Measurements from ENCODE around the gene METTL2A. TPM values are rescaled to one million over a fixed set of nuclear protein-coding genes. Genes with fewer than 3 reads are reported as not detected.
A peak's percentile ranks its signal among the peaks of the same experiment; 100 is the strongest.
"Not testable (repeated sequence)": the region's sequence is repeated elsewhere in the genome, so short reads cannot be mapped to it uniquely, and the experiment has no call there.

The METTL2A gene
- polyA plus RNA-seq, 4 donors, result 6.5 to 16.9 (median 10.8) TPM

GRCh38 chr17:62426214-62426613, 2.5 kb downstream of the METTL2A start:
- WGBS, 3 donors, result 33 to 75% (median 65%) methylated on average over 1 of the region's 2 CpGs
- not testable (repeated sequence) for H3K36me3 ChIP-seq (ENCODE audit: control insufficient read depth in 3 of 3, insufficient read depth in 2 of 3, low read depth in 1 of 3, low read length in 3 of 3); H3K4me1 ChIP-seq (ENCODE audit: control insufficient read depth in 3 of 3, insufficient read depth in 2 of 3, low read depth in 1 of 3, low read length in 2 of 3); H3K9me3 ChIP-seq (ENCODE audit: control insufficient read depth in 2 of 2, insufficient read depth in 1 of 2, low read depth in 1 of 2, low read length in 1 of 2); H3K27me3 ChIP-seq (ENCODE audit: control insufficient read depth in 3 of 3, insufficient read depth in 3 of 3, low read length in 3 of 3); H3K27ac ChIP-seq (ENCODE audit: low read depth in 1 of 3, low read length in 2 of 3); FAIRE-seq; DNase-seq; H3K4me3 ChIP-seq (ENCODE audit: low read depth in 1 of 3, low read length in 3 of 3)

- 75 to 83% (median 83%) methylated on average over 4 of the region's 4 CpGs for WGBS, 3 donors
- FAIRE-seq, result not testable (repeated sequence)
Observed at GRCh38 chr17:62435251-62435650, 11.6 kb downstream of the METTL2A start.

DNA sequence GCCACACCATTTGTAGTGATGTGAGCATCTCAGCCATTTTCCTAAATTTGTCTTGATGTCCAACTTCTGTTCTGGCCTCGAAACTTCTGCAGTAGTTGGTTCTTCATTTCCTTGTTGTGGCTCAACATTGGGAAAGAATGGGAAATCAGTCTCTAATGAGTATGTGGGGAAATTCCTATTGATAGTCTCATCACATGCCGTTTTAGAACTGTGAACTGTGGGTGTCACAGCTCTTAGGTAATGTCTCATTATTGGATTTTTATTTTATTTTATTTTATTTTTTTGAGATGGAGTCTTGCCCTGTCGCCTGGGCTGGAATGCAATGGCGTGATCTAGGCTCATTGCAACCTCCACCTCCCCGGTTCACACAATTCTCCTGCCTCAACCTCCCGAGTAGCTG, 17.5 kb downstream of the METTL2A start:
- H3K9me3 ChIP-seq (ENCODE audit: control insufficient read depth in 2 of 2, insufficient read depth in 1 of 2, low read depth in 1 of 2, low read length in 1 of 2); H3K4me3 ChIP-seq (ENCODE audit: low read depth in 1 of 3, low read length in 3 of 3); H3K27me3 ChIP-seq (ENCODE audit: control insufficient read depth in 3 of 3, insufficient read depth in 3 of 3, low read length in 3 of 3); H3K4me1 ChIP-seq (ENCODE audit: control insufficient read depth in 3 of 3, insufficient read depth in 2 of 3, low read depth in 1 of 3, low read length in 2 of 3); FAIRE-seq; H3K27ac ChIP-seq (ENCODE audit: low read depth in 1 of 3, low read length in 2 of 3); DNase-seq: not testable (repeated sequence)
- peaks cover 5 to 36% (median 6%) of the 10 kb centered on the region in 3 donors for H3K36me3 ChIP-seq (ENCODE audit: control insufficient read depth in 3 of 3, insufficient read depth in 2 of 3, low read depth in 1 of 3, low read length in 3 of 3)
- WGBS, 3 donors, result 98 to 99% (median 99%) methylated on average over 6 of the region's 6 CpGs

More at GRCh38 chr17:62435251-62435650, 11.6 kb downstream of the METTL2A start:
- H3K9me3 ChIP-seq (ENCODE audit: control insufficient read depth in 2 of 2, insufficient read depth in 1 of 2, low read depth in 1 of 2, low read length in 1 of 2); H3K27ac ChIP-seq (ENCODE audit: low read depth in 1 of 3, low read length in 2 of 3); H3K4me3 ChIP-seq (ENCODE audit: low read depth in 1 of 3, low read length in 3 of 3); DNase-seq; H3K27me3 ChIP-seq (ENCODE audit: control insufficient read depth in 3 of 3, insufficient read depth in 3 of 3, low read length in 3 of 3); H3K4me1 ChIP-seq (ENCODE audit: control insufficient read depth in 3 of 3, insufficient read depth in 2 of 3, low read depth in 1 of 3, low read length in 2 of 3): not testable (repeated sequence)
- H3K36me3 ChIP-seq (ENCODE audit: control insufficient read depth in 3 of 3, insufficient read depth in 2 of 3, low read depth in 1 of 3, low read length in 3 of 3), result peaks cover 0 to 15% (median 2%) of the 10 kb centered on the region in 3 donors

DNA sequence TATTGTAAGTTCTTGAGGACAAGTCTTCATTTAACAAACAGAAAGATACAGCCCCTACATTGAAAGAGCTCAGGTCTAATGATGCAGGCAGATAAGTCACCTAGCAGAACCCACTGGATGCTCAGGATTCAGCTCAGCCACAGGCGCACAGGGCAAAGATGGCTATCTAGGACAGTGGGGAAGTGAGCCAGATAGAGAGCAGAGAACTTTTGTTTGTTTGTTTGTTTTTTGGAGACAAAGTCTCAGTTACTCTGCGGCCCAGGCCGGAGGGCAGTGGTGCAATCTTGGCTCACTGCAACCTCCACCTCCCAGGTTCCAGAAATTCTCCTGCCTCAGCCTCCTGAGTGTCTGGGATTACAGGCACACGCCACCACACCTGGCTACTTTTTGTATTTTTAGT, 20.4 kb downstream of the METTL2A start:
- Histone ChIP-seq H3K4me1 (ENCODE audit: control insufficient read depth in 3 of 3, insufficient read depth in 2 of 3, low read depth in 1 of 3, low read length in 2 of 3) (no peaks in the 10 kb centered on the region), H3K9me3 (ENCODE audit: control insufficient read depth in 2 of 2, insufficient read depth in 1 of 2, low read depth in 1 of 2, low read length in 1 of 2) (no peaks in the 10 kb centered on the region), H3K27ac (ENCODE audit: low read depth in 1 of 3, low read length in 2 of 3) (no peak overlapping the region), H3K36me3 (ENCODE audit: control insufficient read depth in 3 of 3, insufficient read depth in 2 of 3, low read depth in 1 of 3, low read length in 3 of 3) (peaks cover 10 to 48% (median 16%) of the 10 kb centered on the region in 3 donors), H3K27me3 (ENCODE audit: control insufficient read depth in 3 of 3, insufficient read depth in 3 of 3, low read length in 3 of 3) (no peaks in the 10 kb centered on the region), H3K4me3 (ENCODE audit: low read depth in 1 of 3, low read length in 3 of 3) (no peak overlapping the region)
- no peak for DNase-seq
- 88 to 100% (median 94%) methylated on average over 4 of the region's 4 CpGs for WGBS, 3 donors
- FAIRE-seq, result no peak

DNA sequence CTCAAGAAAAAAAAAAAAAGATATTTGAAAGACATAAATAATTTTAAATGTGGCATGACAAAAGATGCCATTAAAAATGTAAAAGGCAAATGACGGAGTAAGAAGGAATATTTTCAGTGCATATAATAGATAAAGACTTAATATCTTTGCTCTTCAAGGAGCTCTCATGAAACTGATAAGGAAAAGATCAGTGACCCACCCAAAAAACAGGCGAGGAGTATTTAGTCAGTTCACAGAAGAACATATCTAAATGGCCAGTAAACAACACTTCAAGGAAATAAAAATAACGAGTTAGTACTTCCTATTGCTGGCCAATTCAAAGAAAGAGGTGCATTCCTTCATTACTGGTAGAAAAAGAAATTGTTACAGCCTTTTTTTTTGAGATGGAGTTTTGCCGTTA, 22.1 kb downstream of the METTL2A start:
- 85 to 92% (median 88%) methylated on average over 4 of the region's 4 CpGs for WGBS, 3 donors
- H3K27me3 ChIP-seq (ENCODE audit: control insufficient read depth in 3 of 3, insufficient read depth in 3 of 3, low read length in 3 of 3); FAIRE-seq; H3K4me1 ChIP-seq (ENCODE audit: control insufficient read depth in 3 of 3, insufficient read depth in 2 of 3, low read depth in 1 of 3, low read length in 2 of 3); H3K27ac ChIP-seq (ENCODE audit: low read depth in 1 of 3, low read length in 2 of 3); H3K4me3 ChIP-seq (ENCODE audit: low read depth in 1 of 3, low read length in 3 of 3); DNase-seq; H3K9me3 ChIP-seq (ENCODE audit: control insufficient read depth in 2 of 2, insufficient read depth in 1 of 2, low read depth in 1 of 2, low read length in 1 of 2): not testable (repeated sequence)
- peaks cover 10 to 44% (median 16%) of the 10 kb centered on the region in 3 donors for H3K36me3 ChIP-seq (ENCODE audit: control insufficient read depth in 3 of 3, insufficient read depth in 2 of 3, low read depth in 1 of 3, low read length in 3 of 3)

DNA sequence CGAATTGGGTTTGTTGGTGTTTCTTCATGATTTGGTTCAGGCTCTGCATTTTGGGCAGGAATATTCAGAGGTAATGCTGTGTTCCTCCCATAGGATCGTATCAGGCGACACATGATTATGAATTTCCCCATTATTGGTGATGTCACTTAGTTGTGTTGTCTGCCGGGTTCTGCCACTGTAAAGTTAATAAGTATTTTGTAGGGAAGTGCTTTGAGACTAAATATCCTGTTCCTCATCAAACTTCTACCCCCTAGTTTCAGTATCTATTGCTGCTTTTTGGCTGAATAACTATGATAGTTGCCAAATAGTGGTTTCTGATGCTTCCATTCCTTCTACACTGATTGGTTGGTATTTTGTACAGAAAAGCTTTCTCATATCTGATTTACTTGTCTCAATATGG, 28.5 kb downstream of the METTL2A start:
- not testable (repeated sequence) for FAIRE-seq; H3K4me3 ChIP-seq (ENCODE audit: low read depth in 1 of 3, low read length in 3 of 3); H3K4me1 ChIP-seq (ENCODE audit: control insufficient read depth in 3 of 3, insufficient read depth in 2 of 3, low read depth in 1 of 3, low read length in 2 of 3); H3K27me3 ChIP-seq (ENCODE audit: control insufficient read depth in 3 of 3, insufficient read depth in 3 of 3, low read length in 3 of 3); H3K27ac ChIP-seq (ENCODE audit: low read depth in 1 of 3, low read length in 2 of 3); DNase-seq; H3K9me3 ChIP-seq (ENCODE audit: control insufficient read depth in 2 of 2, insufficient read depth in 1 of 2, low read depth in 1 of 2, low read length in 1 of 2)
- WGBS, 3 donors, result 87 to 95% (median 92%) methylated on average over 4 of the region's 4 CpGs
- peaks cover 5 to 13% (median 11%) of the 10 kb centered on the region in 3 donors for H3K36me3 ChIP-seq (ENCODE audit: control insufficient read depth in 3 of 3, insufficient read depth in 2 of 3, low read depth in 1 of 3, low read length in 3 of 3)

DNA sequence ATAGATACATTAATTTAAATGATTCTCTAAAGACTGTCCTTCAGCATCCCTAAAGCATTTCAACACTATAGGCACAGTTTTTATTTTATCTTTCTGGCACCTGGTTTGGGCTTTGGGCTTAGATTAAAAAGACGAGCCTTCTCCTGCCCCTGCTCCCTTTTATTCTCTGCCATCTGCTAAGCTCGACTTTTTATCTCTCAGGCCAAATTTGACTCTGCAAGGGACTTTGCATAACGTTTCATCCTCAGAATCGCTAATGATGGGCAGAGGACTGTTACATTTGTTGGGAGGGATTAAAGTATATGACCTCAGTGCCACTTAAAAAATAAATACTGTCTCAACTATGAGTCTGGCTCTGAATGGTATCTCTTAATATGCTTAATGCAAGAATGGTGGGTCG, 29.3 kb downstream of the METTL2A start:
- not testable (repeated sequence) for H3K9me3 ChIP-seq (ENCODE audit: control insufficient read depth in 2 of 2, insufficient read depth in 1 of 2, low read depth in 1 of 2, low read length in 1 of 2); DNase-seq; H3K4me3 ChIP-seq (ENCODE audit: low read depth in 1 of 3, low read length in 3 of 3); H3K27me3 ChIP-seq (ENCODE audit: control insufficient read depth in 3 of 3, insufficient read depth in 3 of 3, low read length in 3 of 3); FAIRE-seq; H3K27ac ChIP-seq (ENCODE audit: low read depth in 1 of 3, low read length in 2 of 3); H3K4me1 ChIP-seq (ENCODE audit: control insufficient read depth in 3 of 3, insufficient read depth in 2 of 3, low read depth in 1 of 3, low read length in 2 of 3); H3K36me3 ChIP-seq (ENCODE audit: control insufficient read depth in 3 of 3, insufficient read depth in 2 of 3, low read depth in 1 of 3, low read length in 3 of 3)
- 75 to 84% (median 83%) methylated on average over 5 of the region's 5 CpGs for WGBS, 3 donors

GRCh38 chr17:62453656-62454055, 30.0 kb downstream of the METTL2A start:
- peak overlapping the region in 1 of 3 donors; percentile 49 for H3K27ac ChIP-seq (ENCODE audit: low read depth in 1 of 3, low read length in 2 of 3)
- H3K4me3 ChIP-seq (ENCODE audit: low read depth in 1 of 3, low read length in 3 of 3); H3K4me1 ChIP-seq (ENCODE audit: control insufficient read depth in 3 of 3, insufficient read depth in 2 of 3, low read depth in 1 of 3, low read length in 2 of 3); DNase-seq; H3K36me3 ChIP-seq (ENCODE audit: control insufficient read depth in 3 of 3, insufficient read depth in 2 of 3, low read depth in 1 of 3, low read length in 3 of 3); H3K27me3 ChIP-seq (ENCODE audit: control insufficient read depth in 3 of 3, insufficient read depth in 3 of 3, low read length in 3 of 3); H3K9me3 ChIP-seq (ENCODE audit: control insufficient read depth in 2 of 2, insufficient read depth in 1 of 2, low read depth in 1 of 2, low read length in 1 of 2); FAIRE-seq: not testable (repeated sequence)
- 71 to 73% (median 72%) methylated on average over 4 of the region's 4 CpGs for WGBS, 3 donors

DNA sequence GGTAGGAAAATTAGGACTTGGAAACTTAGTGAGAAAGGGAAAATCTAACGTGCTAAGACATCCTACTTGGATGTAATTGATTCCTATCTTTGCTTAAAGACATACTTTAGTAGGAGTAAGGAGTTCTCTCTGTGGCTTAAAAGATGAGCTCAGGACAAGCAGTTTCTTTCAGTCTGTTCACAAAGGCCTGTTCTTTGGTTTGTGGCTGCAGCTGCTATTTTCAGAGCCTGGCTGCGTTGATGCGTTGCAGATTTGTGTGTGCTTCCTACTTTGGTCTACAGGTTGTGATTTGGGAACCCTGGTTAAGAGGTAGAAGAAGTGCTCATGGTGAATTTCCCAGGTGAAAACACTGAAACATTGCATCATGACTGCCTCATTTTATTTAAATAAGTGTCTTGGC, 30.4 kb downstream of the METTL2A start:
- 66 to 82% (median 68%) methylated on average over 3 of the region's 3 CpGs for WGBS, 3 donors

More for the DNA sequence above, 30.4 kb downstream of the METTL2A start:
- FAIRE-seq; DNase-seq; H3K4me1 ChIP-seq (ENCODE audit: control insufficient read depth in 3 of 3, insufficient read depth in 2 of 3, low read depth in 1 of 3, low read length in 2 of 3); H3K27me3 ChIP-seq (ENCODE audit: control insufficient read depth in 3 of 3, insufficient read depth in 3 of 3, low read length in 3 of 3); H3K9me3 ChIP-seq (ENCODE audit: control insufficient read depth in 2 of 2, insufficient read depth in 1 of 2, low read depth in 1 of 2, low read length in 1 of 2); H3K4me3 ChIP-seq (ENCODE audit: low read depth in 1 of 3, low read length in 3 of 3); H3K36me3 ChIP-seq (ENCODE audit: control insufficient read depth in 3 of 3, insufficient read depth in 2 of 3, low read depth in 1 of 3, low read length in 3 of 3): not testable (repeated sequence)
- H3K27ac ChIP-seq (ENCODE audit: low read depth in 1 of 3, low read length in 2 of 3), result peak overlapping the region in 1 of 3 donors; percentile 49

Measured in small intestine (tissue), 7 donors.